A549 (cell line): ENCODE data around the gene MVD. TPM values are rescaled to one million over a fixed set of nuclear protein-coding genes. Genes with fewer than 3 reads are reported as not detected.

Source experiments
- ATAC-seq, 2 experiments: fragments of 200-7000 bp in 1 of 2; fragments of >200 bp in 1 of 2; cut with Nextera tagmentation in 1 of 2; cut with Tn5 transposase in 1 of 2; 3 replicates each; pipeline versions ENCODE4 v1.8.0 to v1.9.1; 2018 to 2020; ENCODE audit warnings: mild to moderate bottlenecking in 1 of 2, moderate library complexity in 1 of 2
- CTCF ChIA-PET: fragments of 300-600 bp; sonication (Branson Sonifier 250); formaldehyde crosslinking; extraction: SDS; loops from one replicate; lab custom pipeline; 2021; ENCODE audit warnings: antibody characterized with exemption, inconsistent platforms; lab: Yijun Ruan, JAX
- POLR2A ChIA-PET: fragments of 350-600 bp; formaldehyde crosslinking; extraction: SDS; loops from one replicate; lab custom pipeline; 2021; ENCODE audit warnings: antibody characterized with exemption, inconsistent platforms; lab: Yijun Ruan, JAX
- DNase-seq, 2 experiments: peaks; one replicate each; pipeline versions ENCODE4 v3.0.0 to v3.0.0-alpha.2; 2011 to 2016; ENCODE audit warnings: low read depth in 1 of 2, low spot score in 1 of 2
- FAIRE-seq: peaks from 2 replicates; lab custom pipeline; 2011; peaks lifted over from hg19 to GRCh38; lab: Jason Lieb, UNC
- H3K27ac ChIP-seq, 2 experiments: fragments of >200 bp; sonication (Bioruptor Twin); formaldehyde crosslinking; 3 replicates each; pipeline ENCODE4 v1.5.1; 2016 to 2017
- H3K4me1 ChIP-seq: fragments of >200 bp; sonication (Bioruptor Twin); formaldehyde crosslinking; 3 replicates; pipeline ENCODE4 v1.6.1; 2016
- H3K4me2 ChIP-seq: fragments of >200 bp; sonication (Bioruptor Twin); formaldehyde crosslinking; 3 replicates; pipeline ENCODE4 v1.6.1; 2016
- H3K4me3 ChIP-seq: fragments of >200 bp; sonication (Bioruptor Twin); formaldehyde crosslinking; 3 replicates; pipeline ENCODE4 v1.5.1; 2016
- H3K9me3 ChIP-seq: fragments of >200 bp; sonication (Bioruptor Twin); formaldehyde crosslinking; 3 replicates; pipeline ENCODE4 v1.6.1; 2016
- CEBPB ChIP-seq, 2 experiments: fragments of >200 bp in 1 of 2; sonication (Bioruptor Twin) in 1 of 2; formaldehyde crosslinking in 1 of 2; IDR thresholded peaks; 2 replicates each; pipeline ENCODE4 v1.6.1; 2012 to 2016
- CHD4 ChIP-seq: fragments of 200-600 bp; sonication (generic); IDR thresholded peaks from 2 replicates; pipeline ENCODE4 v1.6.1; 2016; ENCODE audit warnings: antibody characterized with exemption, mild to moderate bottlenecking, borderline replicate concordance
- CTCF ChIP-seq: fragments of >200 bp; sonication (Bioruptor Twin); formaldehyde crosslinking; IDR thresholded peaks from 3 replicates; pipeline ENCODE4 v1.5.1; 2016
- E2F6 ChIP-seq: IDR thresholded peaks from 2 replicates; pipeline ENCODE4 v1.6.1; 2012; ENCODE audit warnings: low read depth, borderline replicate concordance
- EHMT2 ChIP-seq: fragments of 200-600 bp; sonication (generic); IDR thresholded peaks from 2 replicates; pipeline ENCODE4 v1.6.1; 2016; ENCODE audit warnings: antibody characterized with exemption, low read depth, mild to moderate bottlenecking, moderate library complexity
- ESRRA ChIP-seq: fragments of 150-350 bp; IDR thresholded peaks from 2 replicates; pipeline ENCODE4 v1.6.1; 2014; ENCODE audit warnings: mild to moderate bottlenecking, low read length, borderline replicate concordance
- FOSB ChIP-seq: fragments of 250-450 bp; sonication (Bioruptor Pico); IDR thresholded peaks from 2 replicates; pipeline ENCODE4 v1.5.0; 2020; ENCODE audit warnings: mild to moderate bottlenecking, moderate library complexity
- HEYL ChIP-seq: fragments of 250-450 bp; sonication (Bioruptor Pico); IDR thresholded peaks from 2 replicates; pipeline ENCODE4 v1.8.0; 2021; ENCODE audit warnings: mild to moderate bottlenecking, moderate library complexity
- HOXA7 ChIP-seq: fragments of 250-450 bp; sonication (Bioruptor Pico); IDR thresholded peaks from 2 replicates; pipeline ENCODE4 v1.5.0; 2020; ENCODE audit warnings: mild to moderate bottlenecking, moderate library complexity
- KDM5A ChIP-seq: fragments of 200-600 bp; sonication (generic); IDR thresholded peaks from 2 replicates; pipeline ENCODE4 v1.6.1; 2016; ENCODE audit warnings: antibody characterized with exemption, mild to moderate bottlenecking
- MYC ChIP-seq: IDR thresholded peaks from 2 replicates; pipeline ENCODE4 v1.6.1; 2012; ENCODE audit warnings: mild to moderate bottlenecking, inconsistent platforms, low read length, improper control_type of control experiment, borderline replicate concordance
- NPAS2 ChIP-seq: fragments of 250-450 bp; sonication (Bioruptor Pico); IDR thresholded peaks from 2 replicates; pipeline ENCODE4 v1.8.0; 2022; ENCODE audit warnings: mild to moderate bottlenecking, moderate library complexity, borderline replicate concordance
- PHF8 ChIP-seq: fragments of 200-600 bp; sonication (generic); IDR thresholded peaks from 2 replicates; pipeline ENCODE4 v1.6.1; 2016; ENCODE audit warnings: low read depth, mild to moderate bottlenecking, antibody characterized with exemption, moderate library complexity, borderline replicate concordance
- POLR2A ChIP-seq: IDR thresholded peaks from 2 replicates; pipeline ENCODE4 v1.6.1; 2012; ENCODE audit warnings: mild to moderate bottlenecking, low read length
- RAD21 ChIP-seq, 2 experiments: fragments of >200 bp in 1 of 2; sonication (Bioruptor Twin) in 1 of 2; formaldehyde crosslinking in 1 of 2; IDR thresholded peaks in 1 of 2; conservative IDR thresholded peaks in 1 of 2; 2 replicates in 1 of 2; 3 replicates in 1 of 2; pipeline ENCODE4 v1.6.1; 2012 to 2018; ENCODE audit warnings: inconsistent platforms in 1 of 2
- SREBF2 ChIP-seq: fragments of 450-650 bp; IDR thresholded peaks from 2 replicates; pipeline ENCODE4 v1.6.1; 2014; ENCODE audit warnings: mild to moderate bottlenecking, moderate library complexity
- ZC3H11A ChIP-seq: fragments of 450-650 bp; IDR thresholded peaks from 2 replicates; pipeline ENCODE4 v1.6.1; 2014; ENCODE audit warnings: antibody characterized with exemption, mild to moderate bottlenecking
- ZFP36 ChIP-seq: fragments of 450-650 bp; IDR thresholded peaks from 2 replicates; pipeline ENCODE4 v1.6.1; 2014; ENCODE audit warnings: borderline replicate concordance; ENCODE audit not compliant: partially characterized antibody
- WGBS: methylation state at CpG from one replicate; pipeline ENCODE4 v1.1.6; 2017; ENCODE audit errors: missing lambda C conversion rate; 5-methylcytosine and 5-hydroxymethylcytosine counted together
- polyA plus RNA-seq, 4 experiments: library from polyadenylated mRNA; depleted of rRNA in 3 of 4; stranded (reverse); fragments of >200 nt; fragmentation: RNase III in 1 of 4; extraction: RNeasy Plus Mini Kit Qiagen cat#74134 plus additional on column Dnase treatment in 1 of 4; gene quantifications; 2 replicates in 3 of 4; 3 replicates in 1 of 4; pipeline ENCODE4 v1.2.3, GENCODE V29; 2011 to 2017

The MVD gene
- polyA plus RNA-seq, 2 of the 4 experiments (the other 2 are of a cell fraction) = 5.8 to 43.1 TPM

- H3K4me2 ChIP-seq = no peak overlapping the region
- TF ChIP-seq ZFP36 (no peak), CHD4 (no peak), EHMT2 (no peak), CTCF (peak; percentile 36)
- TF ChIP-seq, all 56 proteins: peak for 1
- DNase-seq (peak; percentile 59 to 62), FAIRE-seq (no peak), ATAC-seq (peak; percentile 44 to 59; a peak in 4 of 6 replicates)
- peaks cover 11% of the 10 kb centered on the region; the same call in 2 of the 3 replicates for H3K4me1 ChIP-seq
- H3K9me3 ChIP-seq = no peaks in the 10 kb centered on the region
- H3K27ac ChIP-seq = no peak overlapping the region
- ChIA-PET POLR2A (no interaction called here), CTCF (interaction anchor here (0.6 to 2.8 kb wide), 7 partner anchors 8 to 878 kb away, joined by 3 to 9 read pairs (median 4); partner anchors contain the start of gene MVD)
- H3K4me3 ChIP-seq = no peak overlapping the region
- 66% methylated on average over 15 of the region's 31 CpGs for WGBS
Measured at GRCh38 chr16:88681084-88681680, 18.3 kb upstream of the MVD start.

GRCh38 chr16:88680554-88681083, 17.7 kb upstream of the MVD start:
- H3K4me2 ChIP-seq = no peak overlapping the region
- no peak for DNase-seq
- H3K27ac ChIP-seq = no peak overlapping the region
- POLR2A ChIA-PET = no interaction called here
- WGBS = 78% methylated on average over 5 of the region's 5 CpGs
- CTCF ChIA-PET = interaction anchor here (0.6 to 2.8 kb wide), 5 partner anchors 10 to 878 kb away, joined by 3 to 9 read pairs (median 6); partner anchors contain the start of gene MVD
- TF ChIP-seq HOXA7 (CRISPR knock-in tag) (no peak), POLR2A (no peak), HEYL (CRISPR knock-in tag) (no peak), CEBPB (IDR thresholded peaks at IDR 0.05) (no peak), E2F6 (no peak), RAD21 (conservative IDR thresholded peaks at IDR 0.05 in 1 of 2, IDR thresholded peaks at IDR 0.05 in 1 of 2) (no peak)
- TF ChIP-seq, all 56 proteins: peak for 0
- FAIRE-seq (no peak), ATAC-seq (no peak)
- peaks cover 8% of the 10 kb centered on the region; the same call in 2 of the 3 replicates for H3K4me1 ChIP-seq
- no peaks in the 10 kb centered on the region for H3K9me3 ChIP-seq
- H3K4me3 ChIP-seq = no peak overlapping the region

DNA sequence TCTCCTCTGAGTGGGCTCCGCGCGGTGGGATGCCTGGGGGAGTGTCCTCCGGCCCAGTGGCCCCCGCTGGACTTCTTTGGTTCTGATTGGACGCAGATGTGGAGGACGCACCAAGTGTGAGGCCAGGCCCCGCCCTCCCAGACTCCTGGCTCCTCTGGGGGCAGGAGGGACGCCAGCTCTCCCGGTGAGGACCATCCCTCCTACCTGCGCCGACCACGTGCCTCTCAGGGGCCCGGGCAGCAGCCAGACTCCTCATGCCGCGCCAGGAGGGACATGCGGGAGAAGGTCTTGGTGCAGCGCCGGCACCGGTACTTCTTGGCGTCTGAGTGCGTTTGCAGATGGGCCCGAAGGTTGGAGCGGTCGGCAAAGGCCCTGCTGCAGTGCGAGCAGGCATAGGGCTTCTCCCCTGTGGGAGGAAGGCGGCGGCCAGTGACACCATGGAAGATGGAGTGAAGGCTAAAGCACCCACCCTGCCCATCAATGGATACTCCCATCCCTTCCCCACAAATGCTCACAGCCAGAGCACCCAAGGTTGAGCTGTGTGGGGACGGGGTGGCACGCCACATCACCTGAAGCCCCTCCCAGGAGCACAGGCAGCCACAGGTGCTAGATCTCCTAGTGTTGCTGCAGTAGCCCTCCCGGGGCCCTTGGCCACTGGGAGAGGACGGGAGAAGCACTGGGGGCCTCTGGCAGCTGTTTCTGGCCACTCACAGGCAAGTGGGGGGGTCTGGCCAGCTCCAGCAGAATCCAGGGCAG, 15.5 kb upstream of the MVD start:
- H3K4me2 ChIP-seq = no peak overlapping the region
- H3K27ac ChIP-seq = no peak overlapping the region
- DNase-seq = no peak
- CTCF ChIA-PET = no interaction called here
- H3K4me1 ChIP-seq = no peaks in the 10 kb centered on the region
- no peak for FAIRE-seq
- TF ChIP-seq PHF8 (no peak), NPAS2 (no peak), ESRRA (no peak), SREBF2 (no peak), ZC3H11A (no peak), MYC (no peak), KDM5A (no peak), HOXA7 (CRISPR knock-in tag) (no peak), E2F6 (no peak), FOSB (no peak)
- no peak for ATAC-seq
- no peak overlapping the region for H3K4me3 ChIP-seq
- H3K9me3 ChIP-seq = no peaks in the 10 kb centered on the region
- POLR2A ChIA-PET = no interaction called here
- WGBS = 82% methylated on average over 22 of the region's 32 CpGs
